Activated gamma-delta T cell treated with Interleukin-2 at 50 U/mL for 16 hours (primary cell): Measurements from ENCODE around the gene GNB1.
"Not testable (repeated sequence)": the region's sequence is repeated elsewhere in the genome, so short reads cannot be mapped to it uniquely, and the experiment has no call there.

Experiments used
- DNase-seq: peaks from one replicate; pipeline ENCODE4 v3.0.0-alpha.2; 2020

GNB1 gene

DNA sequence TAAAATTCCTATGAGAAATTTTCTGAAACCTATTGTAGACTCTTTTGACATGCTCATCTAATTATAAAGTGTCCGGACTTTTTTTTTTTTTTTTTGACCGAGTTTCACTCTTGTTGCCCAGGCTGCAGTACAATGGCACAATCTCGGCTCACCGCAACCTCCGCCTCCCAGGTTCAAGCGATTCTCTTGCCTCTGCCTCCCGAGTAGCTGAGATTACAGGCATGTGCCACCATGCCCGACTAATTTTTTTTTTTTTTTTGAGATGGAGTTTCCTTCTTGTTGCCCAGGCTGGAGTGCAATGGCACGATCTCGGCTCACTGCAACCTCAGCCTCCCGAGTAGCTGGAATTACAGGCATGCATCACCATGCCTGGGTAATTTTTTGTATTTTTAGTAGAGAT is 7.0 kb downstream of the GNB1 start:
- DNase-seq, result not testable (repeated sequence)

DNA sequence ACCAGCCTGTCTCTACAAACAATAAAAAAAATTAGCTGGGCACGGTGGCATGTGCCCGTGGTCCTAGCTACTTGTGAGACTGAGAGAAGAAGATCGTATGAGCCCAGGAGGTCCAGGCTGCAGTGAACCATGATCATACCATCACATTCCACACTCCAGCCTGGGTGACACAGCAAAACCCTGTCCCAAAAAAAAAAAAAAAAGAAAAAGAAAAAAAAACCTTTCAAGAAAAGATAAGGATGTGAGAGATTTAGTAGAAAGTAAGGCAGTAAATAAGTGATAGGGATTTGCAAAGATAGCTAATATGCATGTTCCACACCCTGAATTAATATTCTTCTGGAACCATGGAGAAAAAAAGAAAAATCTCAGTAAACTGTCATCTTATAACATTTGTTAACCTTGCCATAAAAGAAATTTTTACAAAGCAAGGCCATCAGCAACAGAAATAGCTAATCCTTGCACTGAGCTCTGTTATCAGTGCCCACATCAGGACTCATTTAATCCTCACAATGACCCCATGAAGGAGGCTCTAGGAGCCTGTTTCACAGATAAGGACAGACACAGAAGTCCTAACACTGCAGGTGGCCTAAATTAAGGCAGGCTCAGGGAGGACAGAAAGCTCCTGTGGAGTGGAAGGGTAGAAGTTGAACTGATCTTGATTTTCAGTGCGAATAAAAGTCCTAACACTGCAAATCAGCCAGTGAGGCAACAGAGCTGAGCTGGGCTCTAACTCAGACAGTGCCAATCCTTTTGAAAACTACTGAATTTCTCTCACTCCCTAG is 7.6 kb downstream of the GNB1 start:
- DNase-seq, result no peak

DNA sequence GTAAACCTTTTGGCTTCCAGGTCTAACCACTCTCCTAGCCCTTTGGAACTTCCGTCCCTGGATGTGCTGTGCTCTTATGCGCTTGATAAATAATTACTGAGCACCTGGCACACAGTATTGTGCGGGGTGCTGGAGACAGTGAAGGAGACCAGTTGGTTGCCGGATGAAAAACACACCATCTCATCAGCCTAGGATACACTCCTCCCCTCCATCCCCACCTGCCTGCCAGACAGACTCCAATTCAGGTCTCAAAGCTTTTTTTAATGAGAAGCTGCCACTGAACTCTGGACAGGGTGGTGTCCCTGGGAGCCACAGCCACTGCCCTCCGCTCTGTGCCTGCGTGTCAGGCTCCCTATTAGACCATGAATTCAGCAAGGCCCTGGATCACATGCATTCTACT is 9.2 kb downstream of the GNB1 start:
- DNase-seq, result no peak

DNA sequence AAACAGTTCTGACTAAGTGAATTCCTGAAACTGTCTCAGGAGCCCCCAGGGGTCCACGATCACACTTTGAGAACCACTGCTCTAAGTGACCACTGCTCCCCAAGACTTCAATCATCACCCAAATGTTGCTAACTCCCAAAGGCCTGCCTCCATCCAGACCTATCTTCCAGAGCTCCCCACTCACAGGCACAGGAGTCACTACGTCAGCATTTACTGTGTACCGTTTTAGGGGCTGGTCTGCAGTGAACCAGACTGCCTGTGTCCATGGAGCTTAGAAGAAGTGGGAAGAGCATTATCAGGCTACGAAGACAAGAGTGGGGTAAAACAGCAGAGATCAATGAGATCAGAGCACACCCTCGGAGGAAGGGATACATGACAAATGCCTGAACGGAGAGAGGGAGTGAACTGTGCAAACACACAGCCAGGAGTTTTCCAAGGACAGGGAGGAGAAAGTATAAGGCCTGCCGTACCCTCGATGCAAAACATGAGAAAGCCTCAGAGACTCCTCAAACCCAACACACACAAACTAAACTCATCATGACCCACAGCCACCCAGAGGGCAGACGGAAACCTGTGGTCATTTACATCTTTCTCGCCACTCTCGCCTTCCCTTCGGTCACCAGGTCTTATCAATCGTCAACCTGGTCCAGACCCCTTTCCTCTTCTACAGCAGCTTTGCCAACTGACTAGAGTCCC is 10.1 kb downstream of the GNB1 start:
- DNase-seq, result no peak

DNA sequence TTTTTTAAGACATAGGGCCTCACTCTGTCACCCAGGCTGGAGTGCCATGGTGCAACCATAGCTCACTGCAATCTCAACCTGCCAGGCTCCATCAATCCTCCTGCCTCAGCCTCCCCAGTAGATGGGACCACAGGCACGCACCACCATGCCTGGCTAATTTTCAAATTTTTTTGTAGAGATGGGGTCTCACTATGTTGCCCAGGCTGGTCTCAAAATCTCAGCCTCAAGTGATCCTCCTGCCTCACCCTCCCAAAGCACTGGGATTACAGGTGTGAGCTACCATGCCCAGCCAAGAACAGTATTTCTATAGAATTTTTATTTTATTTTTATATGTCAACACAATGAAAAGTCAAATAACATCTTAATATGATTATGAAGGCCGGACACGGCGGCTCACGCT is 10.9 kb downstream of the GNB1 start:
- DNase-seq, result no peak

DNA sequence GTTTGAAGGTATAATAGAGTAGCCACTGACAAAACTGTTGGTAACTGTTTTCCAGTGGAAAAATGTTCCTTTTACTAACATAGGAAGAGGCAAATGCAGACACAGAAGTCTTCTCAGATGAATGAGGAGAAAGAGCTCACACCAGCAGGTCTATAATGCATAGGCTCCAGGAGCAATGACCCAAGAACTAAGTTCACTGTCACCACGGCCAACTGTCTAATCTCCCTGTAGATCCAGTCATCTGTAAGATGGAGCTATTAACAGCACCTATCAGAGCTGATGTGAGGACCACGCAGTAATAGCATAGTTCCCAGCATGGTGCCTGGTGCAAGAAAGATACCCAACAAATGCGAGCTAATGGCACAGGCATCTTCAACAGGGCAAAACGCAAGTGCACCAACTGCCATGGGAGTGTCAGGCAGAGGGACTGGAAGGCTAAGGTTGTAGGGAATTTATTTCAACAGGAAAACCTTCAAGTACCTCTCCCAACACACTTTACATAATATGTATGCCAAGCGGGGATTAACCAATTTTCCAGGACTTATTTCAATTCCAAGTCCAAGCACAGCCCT is 12.9 kb downstream of the GNB1 start:
- no peak for DNase-seq

DNA sequence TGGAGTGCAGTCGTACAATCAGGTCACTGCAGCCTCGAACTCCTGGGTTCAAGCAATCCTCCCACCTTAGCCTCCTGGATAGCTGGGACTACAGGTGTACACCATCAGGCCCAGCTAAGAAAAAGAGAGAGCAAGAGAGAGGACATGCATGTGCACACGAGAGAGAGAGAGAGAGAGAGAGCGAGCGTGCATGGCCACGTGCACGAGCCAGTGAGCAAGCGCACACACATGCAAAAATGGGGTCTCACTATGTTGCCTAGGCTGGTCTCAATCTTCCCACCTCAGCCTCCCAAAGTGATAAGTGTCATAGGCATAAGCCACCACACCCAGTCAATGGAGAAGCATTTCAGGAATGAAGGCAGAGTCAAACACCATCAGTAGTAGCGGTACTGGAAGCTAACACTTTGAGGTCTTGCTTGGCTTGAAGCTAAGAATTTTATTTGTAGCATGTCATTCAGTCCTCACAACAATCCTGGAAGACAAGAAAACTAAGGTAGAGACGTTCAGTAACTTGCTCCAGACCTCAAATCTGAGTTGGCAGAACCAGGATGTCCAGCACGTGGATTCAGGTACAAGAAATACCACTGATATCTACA is 14.5 kb downstream of the GNB1 start:
- DNase-seq, result no peak

DNA sequence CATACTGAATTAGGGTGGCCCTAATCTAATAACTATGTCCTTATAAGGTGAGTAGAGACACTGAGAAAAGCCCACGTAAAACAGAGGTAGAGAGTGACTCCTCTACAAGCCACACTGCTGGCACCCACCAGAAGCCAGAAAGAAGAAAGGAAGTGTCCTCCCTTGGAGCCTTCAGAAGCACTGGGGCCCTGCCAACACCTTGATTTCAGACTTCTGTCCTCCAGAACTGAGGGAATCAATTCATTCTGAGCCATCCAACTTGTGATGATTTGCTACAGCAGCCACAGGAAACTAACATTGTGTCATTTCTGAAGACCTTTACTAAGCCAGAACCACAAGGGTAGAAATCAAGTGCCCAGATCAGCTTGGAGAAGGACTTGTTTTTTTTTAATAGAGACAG is 15.0 kb downstream of the GNB1 start:
- DNase-seq, result no peak

DNA sequence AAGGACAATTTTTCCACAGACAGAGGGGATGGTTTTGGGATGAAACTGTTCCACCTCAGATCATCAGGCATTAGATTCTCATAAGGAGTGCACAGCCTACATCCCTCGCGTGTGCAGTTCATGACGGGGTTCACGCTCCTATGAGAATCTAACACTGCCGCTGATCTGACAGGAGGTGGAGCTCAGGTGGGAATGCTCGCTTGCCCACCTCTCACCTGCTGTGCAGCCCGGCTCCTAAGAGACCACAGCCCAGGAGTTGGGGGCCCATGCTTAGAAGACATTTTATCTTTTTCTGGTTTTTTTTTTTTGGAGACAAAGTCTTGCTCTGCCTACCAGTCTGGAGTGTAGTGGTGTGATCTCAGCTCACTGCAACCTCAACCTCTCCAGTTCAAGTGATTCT is 16.0 kb downstream of the GNB1 start:
- DNase-seq, result no peak

DNA sequence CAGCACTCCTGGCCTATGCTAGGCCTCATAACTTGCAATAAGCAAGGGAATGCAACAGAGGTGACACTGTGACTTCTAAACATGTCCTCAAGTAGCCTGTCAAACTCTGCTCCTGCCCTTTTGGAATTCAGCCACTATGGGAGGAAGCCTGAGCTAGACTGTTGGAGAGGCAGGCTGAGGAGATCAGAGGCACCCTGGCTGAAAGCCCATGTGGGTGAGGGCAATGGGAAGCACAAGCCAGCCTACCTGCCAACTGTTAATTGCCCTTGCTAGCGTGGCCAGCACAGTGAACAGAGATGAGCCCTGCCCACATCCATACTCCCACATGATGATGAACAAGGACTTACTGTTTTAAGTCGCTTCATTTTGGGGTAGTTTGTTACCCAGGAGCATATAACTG is 17.7 kb downstream of the GNB1 start:
- no peak for DNase-seq

DNA sequence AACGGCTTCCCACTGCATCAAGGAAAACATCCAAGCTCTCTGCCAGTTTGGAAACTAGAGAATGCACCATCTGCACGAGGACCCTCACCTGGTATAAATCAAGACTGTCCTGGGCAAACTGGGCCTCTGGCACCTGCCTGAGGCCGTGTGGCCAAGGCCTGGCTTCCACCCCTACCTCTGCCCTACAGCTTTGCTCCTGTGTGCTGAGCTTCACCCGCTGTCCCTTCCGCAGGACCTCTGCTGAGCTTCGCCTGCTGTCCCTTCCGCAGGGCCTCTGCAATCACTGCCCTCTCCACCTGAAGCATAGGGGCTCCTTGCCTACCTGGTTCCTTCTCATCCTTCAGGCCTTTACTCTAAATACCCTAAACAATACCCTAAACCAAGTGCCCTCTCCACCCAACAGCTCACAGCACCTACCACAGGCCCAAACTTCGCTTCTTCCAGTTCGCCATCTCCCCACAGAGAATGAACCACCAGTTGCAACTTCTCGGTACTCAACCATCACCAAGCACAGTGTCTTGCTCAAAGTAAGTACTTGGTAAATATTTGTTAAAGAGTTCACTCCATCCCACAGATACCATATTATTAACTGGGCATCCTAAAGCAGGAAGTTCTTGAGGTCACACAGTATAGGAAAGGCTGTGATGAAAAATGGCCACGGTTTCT is 18.4 kb downstream of the GNB1 start:
- no peak for DNase-seq

DNA sequence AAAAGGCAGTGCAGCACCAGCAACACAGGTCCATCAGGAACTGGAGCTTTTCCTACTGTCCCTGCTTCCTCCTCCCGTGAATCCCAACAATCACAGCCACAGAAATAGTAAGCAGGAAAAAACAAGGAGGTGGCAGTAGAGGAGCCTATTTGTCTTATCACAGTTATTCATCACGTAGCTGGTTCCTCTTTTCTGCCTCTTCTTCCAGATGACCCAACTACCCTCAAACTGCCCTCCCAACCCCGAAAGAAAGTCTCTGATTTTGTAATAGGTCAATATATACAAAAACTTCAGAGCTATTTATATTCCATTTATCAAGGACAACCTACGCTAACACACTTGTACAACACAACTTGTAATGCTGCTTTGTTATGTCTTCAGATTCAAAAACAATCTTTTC is 21.4 kb downstream of the GNB1 start:
- DNase-seq, result no peak

DNA sequence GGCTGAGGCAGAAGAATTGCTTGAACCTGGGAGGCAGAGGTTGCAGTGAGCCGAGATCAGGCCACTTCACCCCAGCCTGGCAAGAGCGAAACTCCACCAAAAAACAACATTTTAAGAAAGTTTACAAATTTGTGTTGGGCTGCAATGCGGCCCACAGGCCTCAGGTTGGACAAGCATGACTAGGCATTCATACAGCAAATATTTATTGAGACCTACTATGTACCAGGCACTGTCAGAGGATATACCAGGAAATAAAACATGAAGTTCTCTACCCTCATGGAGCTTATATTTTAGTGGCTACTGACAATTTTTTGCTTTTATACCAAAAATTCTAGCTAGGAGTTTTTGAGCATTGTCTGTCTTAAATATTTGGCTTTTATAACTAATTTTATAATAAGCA is 23.7 kb downstream of the GNB1 start:
- no peak for DNase-seq

DNA sequence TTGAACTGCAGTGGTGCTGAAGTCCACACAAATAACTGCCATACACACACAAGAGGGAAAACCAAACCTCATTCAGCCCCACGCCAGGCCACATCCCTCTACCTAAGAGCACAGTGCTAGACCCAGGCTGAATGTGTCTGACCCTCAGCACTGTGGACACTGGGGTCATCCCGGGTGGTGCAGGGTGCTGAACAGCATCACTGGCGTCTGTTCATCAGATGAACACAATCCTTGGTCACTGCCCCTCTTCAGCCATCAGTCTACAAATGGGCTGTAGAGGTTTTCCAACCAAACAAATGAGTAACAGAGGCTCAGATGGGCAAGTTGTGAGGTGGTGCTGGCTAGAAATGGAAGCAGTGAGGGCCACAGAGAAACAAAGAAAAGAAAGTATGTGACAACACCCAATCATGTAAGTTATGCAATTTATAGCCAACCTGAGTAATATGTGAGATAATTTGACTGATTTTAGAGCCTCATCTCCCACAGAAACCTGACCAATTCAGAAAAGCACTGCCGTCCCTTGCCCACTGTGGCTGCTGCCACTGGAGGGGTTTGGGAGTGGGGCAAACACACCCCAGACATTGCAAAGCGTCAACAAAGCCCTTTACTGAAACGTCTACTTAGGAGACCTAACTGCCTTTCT is 27.9 kb downstream of the GNB1 start:
- no peak for DNase-seq

DNA sequence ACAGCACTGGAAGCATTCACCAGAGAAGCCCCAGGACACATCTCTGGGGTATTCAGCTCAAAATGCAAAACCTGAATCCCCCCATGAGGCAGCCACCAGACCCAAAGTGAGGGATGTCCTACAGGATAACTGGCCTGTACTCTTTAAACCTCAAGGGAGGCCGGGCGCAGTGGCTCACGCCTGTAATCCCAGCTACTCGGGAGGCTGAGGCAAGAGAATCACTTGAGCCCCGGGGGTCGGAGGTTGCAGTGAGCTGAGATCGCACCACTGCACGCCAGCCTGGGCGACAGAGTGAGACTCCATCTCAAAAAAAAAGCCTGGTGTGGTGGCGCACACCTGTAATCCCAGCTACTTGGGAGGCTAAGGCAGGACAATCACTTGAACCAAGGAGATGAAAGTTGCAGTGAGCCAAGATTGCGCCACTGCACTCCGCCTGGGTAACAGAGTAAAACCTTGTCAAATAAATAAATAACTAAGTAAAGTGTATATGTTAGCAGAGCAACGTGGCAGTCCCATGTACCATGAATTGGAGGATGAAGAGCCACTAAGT is 29.1 kb downstream of the GNB1 start:
- DNase-seq, result not testable (repeated sequence)

DNA sequence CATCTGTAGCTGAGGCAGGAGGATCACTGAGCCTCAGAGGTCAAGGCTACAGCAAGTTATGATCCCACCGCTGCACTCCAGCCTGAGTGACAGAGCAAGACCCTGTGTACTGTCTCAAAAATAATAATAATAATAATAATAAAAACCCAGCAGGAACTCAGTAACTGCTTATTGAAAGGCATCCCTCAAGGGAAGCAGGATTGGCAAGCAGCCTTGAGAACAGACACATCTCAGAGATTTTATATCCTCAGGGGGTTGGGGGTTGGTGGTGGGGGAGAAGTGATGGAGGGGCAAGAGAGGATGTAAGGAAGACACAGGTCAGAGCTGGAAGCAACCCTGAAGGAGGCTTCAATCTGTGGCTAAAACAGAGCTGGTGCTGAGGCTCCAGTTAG is 29.6 kb downstream of the GNB1 start:
- DNase-seq, result no peak

DNA sequence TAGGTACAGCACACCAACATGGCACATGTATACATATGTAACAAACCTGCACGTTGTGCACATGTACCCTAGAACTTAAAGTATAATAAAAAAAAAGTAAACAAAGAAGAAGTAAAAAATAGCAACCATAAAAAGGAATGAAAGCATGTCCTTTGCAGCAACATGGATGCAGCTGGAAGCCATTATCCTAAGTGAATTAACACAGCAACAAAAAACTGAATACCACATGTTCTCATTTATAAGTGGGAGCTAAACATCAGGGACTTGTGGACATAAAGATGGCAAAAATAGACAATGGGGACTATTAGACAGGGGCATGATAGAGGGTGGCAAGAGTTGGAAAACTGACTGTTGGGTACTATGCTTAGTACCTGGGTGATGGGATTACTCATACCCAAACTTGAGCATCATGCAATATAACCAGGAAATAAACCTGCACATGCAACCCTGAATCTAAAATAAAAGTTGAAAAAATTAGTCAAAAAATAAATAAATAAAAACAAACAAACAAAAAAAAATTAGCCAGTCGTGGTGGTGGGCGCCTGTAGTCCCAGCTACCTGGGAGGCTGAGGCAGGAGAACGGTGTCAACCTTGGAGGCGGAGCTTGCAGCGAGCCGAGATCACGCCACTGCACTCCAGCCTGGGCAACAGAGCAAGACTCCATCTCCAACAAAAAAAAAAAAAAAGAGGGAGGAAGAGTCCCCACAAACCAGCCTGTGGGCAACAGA is 30.8 kb downstream of the GNB1 start:
- DNase-seq, result not testable (repeated sequence)

DNA sequence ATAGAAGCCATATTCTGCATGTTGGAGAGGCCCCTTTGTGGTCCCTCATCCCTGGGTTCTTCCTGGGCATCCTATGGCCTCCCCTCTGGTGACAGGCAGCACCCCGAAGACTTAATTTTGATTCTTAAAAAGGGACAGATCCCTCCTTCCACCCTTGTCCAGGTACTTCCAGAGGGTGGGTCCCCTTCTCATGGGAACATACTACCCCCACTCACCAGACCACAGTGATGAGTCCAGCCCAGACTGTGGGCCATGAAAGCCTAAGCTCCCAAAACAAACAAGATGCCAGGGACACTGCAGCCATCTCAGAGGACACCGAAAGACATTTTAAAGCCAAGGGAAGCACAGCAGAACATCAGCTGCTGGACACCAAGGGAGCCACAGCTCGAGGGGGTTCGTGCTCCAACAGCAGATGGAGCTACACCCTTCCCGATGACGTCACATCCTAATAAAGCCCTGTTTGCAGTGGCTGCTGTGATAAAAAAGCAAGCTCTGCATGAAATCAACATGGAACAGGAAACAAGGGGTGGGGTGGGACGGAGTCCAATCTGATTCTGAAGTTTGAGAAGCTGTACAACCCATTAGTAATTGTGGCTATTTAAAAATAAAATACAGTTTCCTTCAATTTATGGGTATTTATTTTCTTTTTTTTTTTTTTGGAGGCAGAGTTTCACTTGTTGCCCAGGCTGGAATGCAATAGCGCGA is 32.4 kb downstream of the GNB1 start:
- DNase-seq, result peak; percentile 10

DNA sequence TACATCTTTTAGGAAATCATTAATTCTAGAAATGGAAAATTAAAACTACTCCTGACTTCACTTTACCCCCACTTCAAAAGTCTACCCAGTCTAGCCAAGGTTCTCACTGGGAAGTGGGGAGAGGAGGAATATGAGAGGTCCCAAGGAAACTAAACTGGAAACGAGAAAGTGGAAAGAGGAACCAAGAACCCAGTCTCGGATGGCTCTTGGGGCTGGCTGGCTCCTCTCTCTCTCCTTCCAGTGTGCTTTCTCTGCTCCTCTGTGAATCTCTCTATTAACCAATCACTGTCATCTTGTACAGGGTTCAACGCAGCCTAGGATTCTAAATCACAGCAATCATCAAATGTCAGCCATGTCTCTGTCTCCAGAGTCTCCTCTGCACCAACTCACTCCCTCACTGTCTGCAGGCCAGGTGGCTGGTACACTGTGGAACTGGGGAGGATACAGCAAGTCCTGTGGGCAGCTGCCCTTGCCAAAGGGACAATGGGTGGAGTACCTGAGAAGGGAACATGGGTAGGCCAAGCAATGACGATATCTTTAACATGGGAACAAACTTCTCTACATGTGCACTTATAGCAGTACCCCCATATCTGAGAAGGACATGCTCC is 33.7 kb downstream of the GNB1 start:
- no peak for DNase-seq

DNA sequence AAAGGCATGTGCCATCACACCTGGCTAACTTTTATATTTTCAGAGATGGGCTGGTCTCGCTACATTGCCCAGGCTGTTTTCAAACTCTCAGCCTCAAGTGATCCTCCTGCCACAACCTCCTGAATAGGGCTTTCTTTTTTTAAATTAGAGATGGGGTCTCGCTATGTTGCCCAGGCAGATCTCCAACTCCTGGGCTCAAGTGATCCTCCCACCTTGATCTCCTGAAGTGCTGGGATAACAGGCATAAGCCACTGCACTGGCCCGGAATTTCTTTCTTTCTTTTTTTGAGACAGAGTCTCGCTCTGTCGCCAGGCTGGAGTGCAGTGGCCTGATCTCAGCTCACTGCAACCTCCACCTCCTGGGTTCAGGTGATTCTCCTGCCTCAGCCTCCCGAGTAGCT is 34.7 kb downstream of the GNB1 start:
- DNase-seq, result not testable (repeated sequence)
